ENCODE results near the gene GZF1. TPM values are rescaled to one million over a fixed set of nuclear protein-coding genes. Genes with fewer than 3 reads are reported as not detected.

GZF1 gene
- total RNA-seq, 4 donors from 2014 or later = 10.1 to 23.0 (median 13.3) TPM

GRCh38 chr20:23334111-23334510 is 27.9 kb upstream of the GZF1 start:
- ATAC-seq = no peak
- DNase-seq = no peak
- in situ Hi-C loops (cut with MboI; ENCODE audit: low sequenced_read_pairs in 4 of 4) (loop anchor here (10.0 to 25.0 kb wide), 4 partner anchors 279 to 997 kb away; partner anchors contain the start of genes SSTR4 (in 1 of the 4) and THBD (in 1 of the 4)), intact Hi-C loops (cut with DNase I; ENCODE audit: low total_unique reads) (no loop called here)
- no peaks in the 10 kb centered on the region for H3K27me3 ChIP-seq
- TF ChIP-seq CTCF (IDR thresholded peaks at IDR 0.05 in 4 of 5, conservative IDR thresholded peaks at IDR 0.05 in 1 of 5) = no peak
- TF ChIP-seq POLR2A (IDR thresholded peaks at IDR 0.05) = no peak
- no peaks in the 10 kb centered on the region for H3K9me3 ChIP-seq
- H3K4me3 ChIP-seq = no peak overlapping the region
- H3K27ac ChIP-seq = no peak overlapping the region
- H3K4me1 ChIP-seq = no peaks in the 10 kb centered on the region
- no peaks in the 10 kb centered on the region for H3K36me3 ChIP-seq

GRCh38 chr20:23335521-23335920 is 26.5 kb upstream of the GZF1 start:
- intact Hi-C loops (cut with DNase I; ENCODE audit: low total_unique reads) = no loop called here

GRCh38 chr20:23336476-23336875 is 25.5 kb upstream of the GZF1 start:
- Histone ChIP-seq H3K27ac (no peak overlapping the region), H3K4me3 (no peak overlapping the region), H3K4me1 (peaks cover 6% of the 10 kb centered on the region in 2 donors), H3K9me3 (no peaks in the 10 kb centered on the region), H3K27me3 (no peaks in the 10 kb centered on the region), H3K36me3 (no peaks in the 10 kb centered on the region)
- DNase-seq (no peak), ATAC-seq (no peak)
- in situ Hi-C loops (cut with MboI; ENCODE audit: low sequenced_read_pairs in 4 of 4) = loop anchor here (5.0 to 25.0 kb wide), 6 partner anchors 282 to 999 kb away; partner anchors contain the start of genes SSTR4 (in 1 of the 4) and THBD (in 1 of the 4)
- no peak for TF ChIP-seq POLR2A (IDR thresholded peaks at IDR 0.05)
- TF ChIP-seq CTCF (IDR thresholded peaks at IDR 0.05 in 4 of 5, conservative IDR thresholded peaks at IDR 0.05 in 1 of 5) = no peak
- intact Hi-C loops (cut with DNase I; ENCODE audit: low total_unique reads) = no loop called here

More at GRCh38 chr20:23335521-23335920, 26.5 kb upstream of the GZF1 start:
- no peak overlapping the region for H3K4me3 ChIP-seq
- in situ Hi-C loops (cut with MboI; ENCODE audit: low sequenced_read_pairs in 4 of 4) = loop anchor here (5.0 to 25.0 kb wide), 6 partner anchors 281 to 998 kb away; partner anchors contain the start of genes SSTR4 (in 1 of the 4) and THBD (in 1 of the 4)
- H3K27ac ChIP-seq = no peak overlapping the region
- no peaks in the 10 kb centered on the region for H3K36me3 ChIP-seq
- H3K9me3 ChIP-seq = no peaks in the 10 kb centered on the region
- no peak for DNase-seq
- H3K27me3 ChIP-seq = no peaks in the 10 kb centered on the region
- ATAC-seq = no peak
- peaks cover under 1 to 5% of the 10 kb centered on the region in 2 donors for H3K4me1 ChIP-seq
- TF ChIP-seq CTCF (IDR thresholded peaks at IDR 0.05 in 4 of 5, conservative IDR thresholded peaks at IDR 0.05 in 1 of 5) (no peak), POLR2A (IDR thresholded peaks at IDR 0.05) (no peak)

GRCh38 chr20:23337312-23337711 is 24.7 kb upstream of the GZF1 start:
- in situ Hi-C loops (cut with MboI; ENCODE audit: low sequenced_read_pairs in 4 of 4) = loop anchor here (5.0 to 25.0 kb wide), 6 partner anchors 283 to 1000 kb away; partner anchors contain the start of genes SSTR4 (in 1 of the 4) and THBD (in 1 of the 4)

More at GRCh38 chr20:23337312-23337711, 24.7 kb upstream of the GZF1 start:
- no peak overlapping the region for H3K27ac ChIP-seq
- H3K27me3 ChIP-seq = no peaks in the 10 kb centered on the region
- no peak overlapping the region for H3K4me3 ChIP-seq
- peaks cover 6% of the 10 kb centered on the region in 2 donors for H3K4me1 ChIP-seq
- DNase-seq = no peak
- TF ChIP-seq POLR2A (IDR thresholded peaks at IDR 0.05) = no peak
- TF ChIP-seq CTCF (IDR thresholded peaks at IDR 0.05 in 4 of 5, conservative IDR thresholded peaks at IDR 0.05 in 1 of 5) = no peak
- no peaks in the 10 kb centered on the region for H3K36me3 ChIP-seq
- no peak for ATAC-seq
- H3K9me3 ChIP-seq = no peaks in the 10 kb centered on the region
- intact Hi-C loops (cut with DNase I; ENCODE audit: low total_unique reads) = no loop called here
